ENCODE results near the gene WDR91. TPM values are rescaled to one million over a fixed set of nuclear protein-coding genes. Genes with fewer than 3 reads are reported as not detected.

WDR91 gene
- total RNA-seq, 1 experiment from 2014 or later = 8.4 TPM

- Histone ChIP-seq H2AFZ (no peak overlapping the region), H3K36me3 (ENCODE audit: low read depth) (peaks cover 14% of the 10 kb centered on the region; the same call in 1 of the 2 replicates), H3K9me2 (ENCODE audit: insufficient read depth) (no peaks in the 10 kb centered on the region), H3K4me2 (0 out of 2 replicates have a peak overlapping the region, but pooled peaks have one; percentile 0), H3K9me3 (ENCODE audit: insufficient read depth, low read depth) (peaks cover 32% of the 10 kb centered on the region), H3K79me2 (ENCODE audit: low read depth) (no peaks in the 10 kb centered on the region), H3K4me3 (no peak overlapping the region), H3K4me1 (replicated peaks; ENCODE audit: insufficient read depth) (peaks cover 14% of the 10 kb centered on the region), H4K20me1 (ENCODE audit: insufficient read depth) (no peaks in the 10 kb centered on the region), H3F3A (ENCODE audit: insufficient read depth, low read depth) (0 out of 2 replicates have a peak, but pooled peaks cover 5% of the 10 kb centered on the region), H3K27me3 (ENCODE audit: insufficient read depth, low read depth) (no peaks in the 10 kb centered on the region), H3K27ac (peak overlapping the region; percentile 44)
- intact Hi-C loops (cut with micrococcal nuclease; ENCODE audit: unreplicated experiment) = no loop called here
- TF ChIP-seq EZH2 (IDR thresholded peaks at IDR 0.05; ENCODE audit: low read depth) (no peak), CTCF (conservative IDR thresholded peaks at IDR 0.05) (no peak)
- DNase-seq = no peak
- ChIA-PET CTCF (no interaction called here), POLR2A (ENCODE audit: unreplicated experiment) (interaction anchor here (0.7 kb wide), 1 partner anchor 599 kb away, joined by 7 read pairs; no protein-coding TSS in a partner anchor)
- BruUV-seq (replicated peaks) = no TSS peak
Observed at GRCh38 chr7:135160098-135160857, 51.0 kb downstream of the WDR91 start.

- no peak for DNase-seq
- intact Hi-C loops (cut with micrococcal nuclease; ENCODE audit: unreplicated experiment) = no loop called here
- H3K27me3 ChIP-seq (ENCODE audit: insufficient read depth, low read depth) = no peaks in the 10 kb centered on the region
- POLR2A ChIA-PET (ENCODE audit: unreplicated experiment) = interaction anchor here (0.7 kb wide), 1 partner anchor 555 kb away, joined by 3 read pairs; no protein-coding TSS in a partner anchor
- H3K36me3 ChIP-seq (ENCODE audit: low read depth) = peaks cover 14% of the 10 kb centered on the region; the same call in 1 of the 2 replicates
- BruUV-seq (replicated peaks) = no TSS peak
- H3K27ac ChIP-seq = peak overlapping the region; percentile 44
- TF ChIP-seq EZH2 (IDR thresholded peaks at IDR 0.05; ENCODE audit: low read depth) = no peak
- no peak for TF ChIP-seq CTCF (conservative IDR thresholded peaks at IDR 0.05)
- H3K79me2 ChIP-seq (ENCODE audit: low read depth) = no peaks in the 10 kb centered on the region
- H4K20me1 ChIP-seq (ENCODE audit: insufficient read depth) = no peaks in the 10 kb centered on the region
- H3K4me2 ChIP-seq = 0 out of 2 replicates have a peak overlapping the region, but pooled peaks have one; percentile 0
- no peaks in the 10 kb centered on the region for H3K9me2 ChIP-seq (ENCODE audit: insufficient read depth)
- no peak overlapping the region for H2AFZ ChIP-seq
- CTCF ChIA-PET = no interaction called here
- H3F3A ChIP-seq (ENCODE audit: insufficient read depth, low read depth) = 0 out of 2 replicates have a peak, but pooled peaks cover 5% of the 10 kb centered on the region
- H3K4me3 ChIP-seq = no peak overlapping the region
- H3K9me3 ChIP-seq (ENCODE audit: insufficient read depth, low read depth) = peaks cover 32% of the 10 kb centered on the region
- peaks cover 14% of the 10 kb centered on the region for H3K4me1 ChIP-seq (replicated peaks; ENCODE audit: insufficient read depth)
Observed at GRCh38 chr7:135159359-135160085, 51.8 kb downstream of the WDR91 start.

GRCh38 chr7:135158874-135159273 is 52.5 kb downstream of the WDR91 start:
- intact Hi-C loops (cut with micrococcal nuclease; ENCODE audit: unreplicated experiment) = no loop called here
- Histone ChIP-seq H4K20me1 (ENCODE audit: insufficient read depth) (no peaks in the 10 kb centered on the region), H3K27ac (no peak overlapping the region), H3K9me3 (ENCODE audit: insufficient read depth, low read depth) (peaks cover 32% of the 10 kb centered on the region), H3K36me3 (ENCODE audit: low read depth) (peaks cover 12% of the 10 kb centered on the region; the same call in 1 of the 2 replicates), H3K4me1 (replicated peaks; ENCODE audit: insufficient read depth) (peaks cover 14% of the 10 kb centered on the region), H3K79me2 (ENCODE audit: low read depth) (no peaks in the 10 kb centered on the region), H2AFZ (no peak overlapping the region), H3K4me3 (no peak overlapping the region), H3K27me3 (ENCODE audit: insufficient read depth, low read depth) (no peaks in the 10 kb centered on the region), H3K9me2 (ENCODE audit: insufficient read depth) (no peaks in the 10 kb centered on the region), H3K4me2 (no peak overlapping the region), H3F3A (ENCODE audit: insufficient read depth, low read depth) (0 out of 2 replicates have a peak, but pooled peaks cover 5% of the 10 kb centered on the region)
- ChIA-PET POLR2A (ENCODE audit: unreplicated experiment) (interaction anchor here (0.7 kb wide), 1 partner anchor 556 kb away, joined by 3 read pairs; no protein-coding TSS in a partner anchor), CTCF (no interaction called here)
- DNase-seq = no peak
- BruUV-seq (replicated peaks) = no TSS peak
- TF ChIP-seq EZH2 (IDR thresholded peaks at IDR 0.05; ENCODE audit: low read depth) (no peak), CTCF (conservative IDR thresholded peaks at IDR 0.05) (no peak)
